HG02938 (cell line): Measurements from ENCODE around the gene ITGBL1.

Experiments
- ATAC-seq: cut with Tn5 transposase; IDR thresholded peaks from one replicate; pipeline ENCODE4 v1.9.1; 2021; ENCODE audit warnings: mild to moderate bottlenecking, moderate library complexity; ENCODE audit not compliant: unreplicated experiment

ITGBL1 gene

GRCh38 chr13:101736566-101736965 lies 284.1 kb downstream of the ITGBL1 start:
- no peak for ATAC-seq

GRCh38 chr13:101738336-101738735 lies 285.9 kb downstream of the ITGBL1 start:
- ATAC-seq, result no peak

DNA sequence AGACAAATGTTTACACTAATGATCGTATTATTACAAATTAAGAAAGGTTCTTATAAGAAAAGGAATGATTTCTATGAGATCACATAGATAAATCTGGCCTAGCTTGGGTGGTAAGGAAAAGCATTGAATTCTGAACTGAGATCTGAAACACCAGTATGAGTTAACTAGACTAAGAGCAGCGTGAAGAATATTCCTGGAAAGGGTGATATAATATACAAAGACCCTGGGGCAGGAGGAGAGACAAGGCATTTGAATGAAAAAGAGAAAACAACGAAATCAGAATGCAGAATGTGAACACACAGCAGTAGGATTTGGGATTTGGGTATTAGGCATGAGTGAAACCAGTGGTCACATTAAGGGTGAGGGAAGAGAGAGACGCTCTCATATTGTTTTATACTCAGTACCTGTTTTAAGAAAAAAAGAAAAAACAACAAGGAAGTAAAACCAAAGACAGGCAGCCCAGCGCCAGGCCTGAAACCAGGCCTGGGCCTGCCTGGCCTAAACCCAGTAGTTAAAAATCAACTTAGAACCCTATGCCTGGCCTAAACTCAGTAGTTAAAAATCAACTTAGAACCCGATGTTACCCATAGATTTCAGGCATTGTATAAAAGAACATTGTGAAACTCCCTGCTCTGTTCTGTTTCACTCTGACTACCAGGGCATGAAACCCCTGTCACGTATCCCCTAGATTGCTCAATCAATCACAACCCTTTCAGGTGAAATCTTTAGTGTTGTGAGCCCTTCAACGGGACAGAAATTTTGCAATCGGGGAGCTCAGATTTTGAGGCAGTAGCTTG lies 287.1 kb downstream of the ITGBL1 start:
- peak; percentile 96 for ATAC-seq

DNA sequence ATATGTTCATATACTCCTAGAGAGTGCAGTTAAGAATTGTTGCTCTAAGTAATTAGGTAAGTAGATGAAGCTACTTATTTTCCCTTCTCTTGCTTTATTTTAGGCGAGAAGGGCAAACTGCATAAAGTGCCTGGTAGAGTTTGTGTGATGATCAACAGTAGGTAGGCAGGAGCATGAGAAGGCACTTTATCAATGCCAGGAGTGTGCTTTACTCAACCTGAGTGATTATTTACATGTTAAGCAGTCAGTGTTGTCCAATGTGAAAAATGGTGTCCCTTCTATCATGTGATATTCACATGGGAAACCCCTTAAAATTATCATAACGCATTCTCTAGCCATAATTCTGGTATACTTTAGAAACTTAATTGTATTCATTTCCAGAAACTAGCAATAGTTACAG lies 294.0 kb downstream of the ITGBL1 start:
- ATAC-seq, result no peak

- peak; percentile 50 for ATAC-seq
Observed at GRCh38 chr13:101747039-101747438, 294.6 kb downstream of the ITGBL1 start.

DNA sequence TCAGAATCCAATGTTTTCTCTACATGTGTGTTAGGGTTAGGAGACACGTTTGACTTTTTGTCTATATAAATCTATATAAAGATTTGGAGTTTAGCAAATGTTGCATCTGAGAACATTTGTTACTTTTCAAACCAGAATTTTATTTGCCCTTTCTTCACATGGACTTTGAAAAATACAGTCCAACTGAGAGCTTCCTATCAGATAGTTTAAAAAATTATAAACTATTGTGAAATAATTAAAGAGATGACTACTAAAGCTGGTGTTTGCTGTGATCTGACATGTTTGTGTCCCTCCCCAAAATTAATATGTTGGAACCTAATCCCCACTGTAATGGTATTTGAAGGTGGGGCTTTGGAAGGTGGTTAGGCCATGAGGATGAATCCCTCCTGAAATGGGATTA lies 297.1 kb downstream of the ITGBL1 start:
- no peak for ATAC-seq

- peak; percentile 66 for ATAC-seq
Observed at GRCh38 chr13:101751488-101751887, 299.0 kb downstream of the ITGBL1 start.

GRCh38 chr13:101752432-101752831 lies 300.0 kb downstream of the ITGBL1 start:
- ATAC-seq, result no peak

DNA sequence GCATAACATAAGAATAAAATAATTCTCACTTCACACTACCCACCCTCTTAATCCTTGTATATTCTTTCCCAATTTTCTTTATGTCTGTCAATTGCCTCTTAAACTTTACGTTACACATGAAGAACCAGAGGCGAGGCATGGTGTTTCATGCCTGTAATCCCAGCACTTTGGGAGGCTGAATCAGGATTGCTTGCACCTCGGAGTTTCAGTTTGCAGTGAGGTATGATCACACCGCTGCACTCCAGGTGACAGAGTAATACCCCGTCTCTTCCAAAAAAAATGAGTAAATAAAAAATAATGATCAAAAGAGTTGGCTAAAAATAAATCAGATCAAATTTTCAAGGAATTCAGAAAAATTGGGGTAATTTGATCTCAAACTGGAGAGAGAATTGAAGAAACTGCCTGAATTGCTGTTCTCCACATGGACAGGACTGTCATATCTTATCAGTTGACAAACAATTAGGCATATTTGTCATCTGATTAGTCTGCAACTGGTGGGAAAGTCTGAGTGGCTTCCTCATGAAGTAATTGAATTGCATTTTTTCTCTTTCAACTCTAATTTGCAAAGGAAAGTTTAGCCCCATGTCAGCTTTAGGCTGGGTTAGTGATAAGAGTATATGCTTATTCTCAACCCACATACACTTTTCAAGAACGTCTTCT lies 302.9 kb downstream of the ITGBL1 start:
- ATAC-seq, result no peak

DNA sequence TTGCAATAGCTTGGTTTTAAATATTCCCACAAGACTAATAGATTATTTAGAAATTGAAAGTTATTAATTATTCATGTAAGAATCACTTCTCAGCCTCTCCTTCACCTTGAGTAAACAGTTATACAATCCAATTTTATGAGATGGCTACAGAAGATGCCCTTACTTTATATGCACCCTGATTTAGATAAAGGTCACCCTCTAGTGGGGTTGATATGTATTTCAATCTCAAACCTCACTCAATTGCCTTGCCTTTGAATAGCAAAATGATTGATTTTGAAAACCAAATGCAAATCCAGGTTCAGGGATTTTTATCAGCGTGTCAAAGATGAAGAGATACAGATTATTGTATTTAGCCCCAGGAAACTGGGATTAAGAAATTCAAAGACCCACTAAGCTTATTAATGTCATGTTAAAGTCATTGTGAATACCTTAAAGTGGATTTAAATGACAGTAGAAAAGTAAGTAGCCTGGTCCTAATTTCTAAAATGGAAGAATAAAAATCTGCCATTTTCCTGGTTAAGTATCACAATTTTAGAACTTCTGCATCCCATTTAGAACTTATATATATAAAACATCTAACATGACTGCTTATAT lies 305.1 kb downstream of the ITGBL1 start:
- peak; percentile 92 for ATAC-seq

- ATAC-seq, result no peak
Observed at GRCh38 chr13:101763191-101763590, 310.7 kb downstream of the ITGBL1 start.
